BE2C (cell line): ENCODE results near the gene PPIP5K1.
"Not testable (repeated sequence)": the region's sequence is repeated elsewhere in the genome, so short reads cannot be mapped to it uniquely, and the experiment has no call there.

ENCODE experiments used
- DNase-seq: peaks from one replicate; pipeline ENCODE4 v3.0.0-alpha.2; 2020
- H3K27me3 ChIP-seq: fragments of 250-450 bp; sonication (Bioruptor Pico); 2 replicates; pipeline ENCODE4 v1.5.1; 2020; ENCODE audit warnings: mild to moderate bottlenecking
- H3K36me3 ChIP-seq: fragments of 250-450 bp; sonication (Bioruptor Pico); 2 replicates; pipeline ENCODE4 v1.5.1; 2020; ENCODE audit warnings: mild to moderate bottlenecking
- H3K4me1 ChIP-seq: fragments of 250-450 bp; sonication (Bioruptor Pico); 2 replicates; pipeline ENCODE4 v1.5.1; 2020
- H3K4me3 ChIP-seq: 2 replicates; pipeline ENCODE4 v1.5.1; 2011; ENCODE audit warnings: low read depth, low read length
- H3K9me3 ChIP-seq: fragments of 250-450 bp; sonication (Bioruptor Pico); 2 replicates; pipeline ENCODE4 v1.5.1; 2020
- CTCF ChIP-seq: IDR thresholded peaks from 2 replicates; pipeline ENCODE4 v1.5.1; 2012; ENCODE audit warnings: mild to moderate bottlenecking, low read depth, low read length

Gene PPIP5K1

GRCh38 chr15:43544266-43544665 lies 45.7 kb downstream of the PPIP5K1 start:
- TF ChIP-seq CTCF = no peak
- DNase-seq = no peak
- H3K9me3 ChIP-seq = no peaks in the 10 kb centered on the region; the same call in 1 of the 2 replicates
- H3K36me3 ChIP-seq = no peaks in the 10 kb centered on the region
- no peak overlapping the region for H3K4me3 ChIP-seq
- H3K27me3 ChIP-seq = no peaks in the 10 kb centered on the region
- H3K4me1 ChIP-seq = no peaks in the 10 kb centered on the region

GRCh38 chr15:43541785-43542184 lies 48.2 kb downstream of the PPIP5K1 start:
- DNase-seq = no peak

GRCh38 chr15:43538091-43538490 lies 51.9 kb downstream of the PPIP5K1 start:
- no peaks in the 10 kb centered on the region for H3K9me3 ChIP-seq
- H3K4me1 ChIP-seq = no peaks in the 10 kb centered on the region
- no peaks in the 10 kb centered on the region for H3K27me3 ChIP-seq
- TF ChIP-seq CTCF = no peak
- no peaks in the 10 kb centered on the region for H3K36me3 ChIP-seq
- no peak for DNase-seq
- H3K4me3 ChIP-seq = no peak overlapping the region

More at GRCh38 chr15:43541785-43542184, 48.2 kb downstream of the PPIP5K1 start:
- no peaks in the 10 kb centered on the region for H3K27me3 ChIP-seq
- H3K9me3 ChIP-seq = no peaks in the 10 kb centered on the region; the same call in 1 of the 2 replicates
- no peak for TF ChIP-seq CTCF
- H3K4me3 ChIP-seq = no peak overlapping the region
- H3K36me3 ChIP-seq = no peaks in the 10 kb centered on the region
- no peaks in the 10 kb centered on the region for H3K4me1 ChIP-seq

- H3K4me1 ChIP-seq = no peaks in the 10 kb centered on the region
- H3K4me3 ChIP-seq = no peak overlapping the region
- DNase-seq = no peak
- no peaks in the 10 kb centered on the region; the same call in 1 of the 2 replicates for H3K36me3 ChIP-seq
- no peaks in the 10 kb centered on the region for H3K9me3 ChIP-seq
- TF ChIP-seq CTCF = no peak
- H3K27me3 ChIP-seq = no peaks in the 10 kb centered on the region
Observed at GRCh38 chr15:43534897-43535296, 55.1 kb downstream of the PPIP5K1 start.

- not testable (repeated sequence) for H3K36me3 ChIP-seq, DNase-seq, H3K4me1 ChIP-seq, H3K4me3 ChIP-seq, H3K9me3 ChIP-seq, H3K27me3 ChIP-seq
Observed at GRCh38 chr15:43532826-43533225, 57.2 kb downstream of the PPIP5K1 start.

GRCh38 chr15:43531018-43531670 lies 58.9 kb downstream of the PPIP5K1 start:
- no peaks in the 10 kb centered on the region for H3K27me3 ChIP-seq
- peaks cover 19% of the 10 kb centered on the region for H3K36me3 ChIP-seq
- TF ChIP-seq CTCF = no peak
- no peak for DNase-seq
- no peaks in the 10 kb centered on the region for H3K4me1 ChIP-seq
- no peaks in the 10 kb centered on the region for H3K9me3 ChIP-seq
- H3K4me3 ChIP-seq = no peak overlapping the region
